ENCODE data around the gene TRPV5. TPM values are rescaled to one million over a fixed set of nuclear protein-coding genes. Genes with fewer than 3 reads are reported as not detected.
A peak's percentile ranks its signal among the peaks of the same experiment; 100 is the strongest.

TRPV5 gene
- total and polyA plus RNA-seq, 2 experiments from 2014 or later: not detected

- no peaks in the 10 kb centered on the region for H4K20me1 ChIP-seq (ENCODE audit: insufficient read depth, poor library complexity, severe bottlenecking)
- no peaks in the 10 kb centered on the region for H3K27me3 ChIP-seq
- H3K4me1 ChIP-seq (ENCODE audit: insufficient read depth): peaks cover 22% of the 10 kb centered on the region
- no peak overlapping the region for H3K4me3 ChIP-seq
- no peak for DNase-seq (ENCODE audit: low spot score)
- H2AFZ ChIP-seq: no peak overlapping the region
- no peak for TF ChIP-seq CTCF (IDR thresholded peaks at IDR 0.05; ENCODE audit: poor library complexity)
- TF ChIP-seq EZH2phosphoT487 (IDR thresholded peaks at IDR 0.05; ENCODE audit: low read depth, severe bottlenecking, unreplicated experiment): no peak
- TF ChIP-seq EZH2 (IDR thresholded peaks at IDR 0.05; ENCODE audit: borderline replicate concordance): no peak
- no peaks in the 10 kb centered on the region for H3K9me2 ChIP-seq (replicated peaks; ENCODE audit: insufficient read depth)
- 88% methylated on average over 1 of the region's 3 CpGs for WGBS (ENCODE audit: low lambda C conversion rate, missing lambda C conversion rate)
- H3K36me3 ChIP-seq (replicated peaks; ENCODE audit: insufficient read depth, low read depth): no peaks in the 10 kb centered on the region
- H3K4me2 ChIP-seq: no peak overlapping the region
- no peaks in the 10 kb centered on the region for H3K9me3 ChIP-seq (ENCODE audit: low read depth)
- H3K27ac ChIP-seq: no peak overlapping the region
- no peaks in the 10 kb centered on the region for H3K79me2 ChIP-seq
Observed at GRCh38 chr7:142896741-142897379, 36.7 kb downstream of the TRPV5 start.

- no peaks in the 10 kb centered on the region for H3K36me3 ChIP-seq (replicated peaks; ENCODE audit: insufficient read depth, low read depth)
- 80% methylated on average over 3 of the region's 3 CpGs for WGBS (ENCODE audit: low lambda C conversion rate, missing lambda C conversion rate)
- peaks cover 22% of the 10 kb centered on the region for H3K4me1 ChIP-seq (ENCODE audit: insufficient read depth)
- no peaks in the 10 kb centered on the region for H3K79me2 ChIP-seq
- H4K20me1 ChIP-seq (ENCODE audit: insufficient read depth, poor library complexity, severe bottlenecking): no peaks in the 10 kb centered on the region
- H3K9me3 ChIP-seq (ENCODE audit: low read depth): no peaks in the 10 kb centered on the region
- H2AFZ ChIP-seq: no peak overlapping the region
- H3K27me3 ChIP-seq: no peaks in the 10 kb centered on the region
- TF ChIP-seq EZH2 (IDR thresholded peaks at IDR 0.05; ENCODE audit: borderline replicate concordance) (no peak), EZH2phosphoT487 (IDR thresholded peaks at IDR 0.05; ENCODE audit: low read depth, severe bottlenecking, unreplicated experiment) (no peak), CTCF (IDR thresholded peaks at IDR 0.05; ENCODE audit: poor library complexity) (no peak)
- H3K9me2 ChIP-seq (replicated peaks; ENCODE audit: insufficient read depth): no peaks in the 10 kb centered on the region
- no peak for DNase-seq (ENCODE audit: low spot score)
- no peak overlapping the region for H3K4me2 ChIP-seq
- H3K27ac ChIP-seq: no peak overlapping the region
- H3K4me3 ChIP-seq: no peak overlapping the region
Observed at GRCh38 chr7:142896151-142896550, 37.4 kb downstream of the TRPV5 start.

- H3K9me2 ChIP-seq (replicated peaks; ENCODE audit: insufficient read depth): no peaks in the 10 kb centered on the region
- 28% methylated on average over 6 of the region's 6 CpGs for WGBS (ENCODE audit: low lambda C conversion rate, missing lambda C conversion rate)
- no peaks in the 10 kb centered on the region for H3K9me3 ChIP-seq (ENCODE audit: low read depth)
- no peak overlapping the region for H2AFZ ChIP-seq
- H3K4me3 ChIP-seq: no peak overlapping the region
- H3K27ac ChIP-seq: peak overlapping the region; percentile 68
- H3K36me3 ChIP-seq (replicated peaks; ENCODE audit: insufficient read depth, low read depth): no peaks in the 10 kb centered on the region
- H3K27me3 ChIP-seq: no peaks in the 10 kb centered on the region
- peaks cover 22% of the 10 kb centered on the region for H3K4me1 ChIP-seq (ENCODE audit: insufficient read depth)
- no peak for DNase-seq (ENCODE audit: low spot score)
- no peaks in the 10 kb centered on the region for H4K20me1 ChIP-seq (ENCODE audit: insufficient read depth, poor library complexity, severe bottlenecking)
- peak overlapping the region; percentile 15 for H3K4me2 ChIP-seq
- no peak for TF ChIP-seq EZH2phosphoT487 (IDR thresholded peaks at IDR 0.05; ENCODE audit: low read depth, severe bottlenecking, unreplicated experiment)
- TF ChIP-seq CTCF (IDR thresholded peaks at IDR 0.05; ENCODE audit: poor library complexity): no peak
- TF ChIP-seq EZH2 (IDR thresholded peaks at IDR 0.05; ENCODE audit: borderline replicate concordance): no peak
- no peaks in the 10 kb centered on the region for H3K79me2 ChIP-seq
Observed at GRCh38 chr7:142894985-142895593, 38.5 kb downstream of the TRPV5 start.

All from hepatocyte (in vitro differentiated cells).